ENCODE measurements around the gene PML.
"Not testable (repeated sequence)": the region's sequence is repeated elsewhere in the genome, so short reads cannot be mapped to it uniquely, and the experiment has no call there.

The PML gene

GRCh38 chr15:73959012-73959581, 35.4 kb upstream of the PML start:
- peak; percentile 21 for ATAC-seq
- TF ChIP-seq, protein P1, sequence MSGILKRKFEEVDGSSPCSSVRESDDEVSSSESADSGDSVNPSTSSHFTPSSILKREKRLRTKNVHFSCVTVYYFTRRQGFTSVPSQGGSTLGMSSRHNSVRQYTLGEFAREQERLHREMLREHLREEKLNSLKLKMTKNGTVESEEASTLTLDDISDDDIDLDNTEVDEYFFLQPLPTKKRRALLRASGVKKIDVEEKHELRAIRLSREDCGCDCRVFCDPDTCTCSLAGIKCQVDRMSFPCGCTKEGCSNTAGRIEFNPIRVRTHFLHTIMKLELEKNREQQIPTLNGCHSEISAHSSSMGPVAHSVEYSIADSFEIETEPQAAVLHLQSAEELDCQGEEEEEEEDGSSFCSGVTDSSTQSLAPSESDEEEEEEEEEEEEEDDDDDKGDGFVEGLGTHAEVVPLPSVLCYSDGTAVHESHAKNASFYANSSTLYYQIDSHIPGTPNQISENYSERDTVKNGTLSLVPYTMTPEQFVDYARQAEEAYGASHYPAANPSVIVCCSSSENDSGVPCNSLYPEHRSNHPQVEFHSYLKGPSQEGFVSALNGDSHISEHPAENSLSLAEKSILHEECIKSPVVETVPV (CRISPR knock-in tag; IDR thresholded peaks at IDR 0.05), result no peak
- no peak for TF ChIP-seq TOX (CRISPR knock-in tag; IDR thresholded peaks at IDR 0.05; ENCODE audit: borderline replicate concordance)
- no peak for TF ChIP-seq ZNF8 (CRISPR knock-in tag; IDR thresholded peaks at IDR 0.05)
- no peak for TF ChIP-seq ISL1 (CRISPR knock-in tag; IDR thresholded peaks at IDR 0.05)
- no peak for TF ChIP-seq ZFP30 (CRISPR knock-in tag; IDR thresholded peaks at IDR 0.05)
- TF ChIP-seq PPARA (CRISPR knock-in tag; IDR thresholded peaks at IDR 0.05; ENCODE audit: borderline replicate concordance), result no peak
- no peak for TF ChIP-seq TSHZ2 (CRISPR knock-in tag; IDR thresholded peaks at IDR 0.05)
- no peak for TF ChIP-seq ZNF565 (CRISPR knock-in tag; conservative IDR thresholded peaks at IDR 0.05; ENCODE audit: low read depth)
- TF ChIP-seq ARNTL (CRISPR knock-in tag; IDR thresholded peaks at IDR 0.05; ENCODE audit: borderline replicate concordance, low read depth), result no peak
- TF ChIP-seq OSR1 (CRISPR knock-in tag; IDR thresholded peaks at IDR 0.05), result no peak
- TF ChIP-seq ZNF70 (CRISPR knock-in tag; IDR thresholded peaks at IDR 0.05), result no peak
- TF ChIP-seq BACH2 (CRISPR knock-in tag; IDR thresholded peaks at IDR 0.05; ENCODE audit: borderline replicate concordance), result no peak
- TF ChIP-seq RARB (CRISPR knock-in tag; IDR thresholded peaks at IDR 0.05), result no peak
- TF ChIP-seq, protein P2, sequence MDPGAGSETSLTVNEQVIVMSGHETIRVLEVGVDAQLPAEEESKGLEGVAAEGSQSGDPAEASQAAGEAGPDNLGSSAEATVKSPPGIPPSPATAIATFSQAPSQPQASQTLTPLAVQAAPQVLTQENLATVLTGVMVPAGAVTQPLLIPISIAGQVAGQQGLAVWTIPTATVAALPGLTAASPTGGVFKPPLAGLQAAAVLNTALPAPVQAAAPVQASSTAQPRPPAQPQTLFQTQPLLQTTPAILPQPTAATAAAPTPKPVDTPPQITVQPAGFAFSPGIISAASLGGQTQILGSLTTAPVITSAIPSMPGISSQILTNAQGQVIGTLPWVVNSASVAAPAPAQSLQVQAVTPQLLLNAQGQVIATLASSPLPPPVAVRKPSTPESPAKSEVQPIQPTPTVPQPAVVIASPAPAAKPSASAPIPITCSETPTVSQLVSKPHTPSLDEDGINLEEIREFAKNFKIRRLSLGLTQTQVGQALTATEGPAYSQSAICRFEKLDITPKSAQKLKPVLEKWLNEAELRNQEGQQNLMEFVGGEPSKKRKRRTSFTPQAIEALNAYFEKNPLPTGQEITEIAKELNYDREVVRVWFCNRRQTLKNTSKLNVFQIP (CRISPR knock-in tag; IDR thresholded peaks at IDR 0.05; ENCODE audit: borderline replicate concordance, low read depth), result no peak
- no peak for TF ChIP-seq ZFP3 (CRISPR knock-in tag; IDR thresholded peaks at IDR 0.05)
- no peak for TF ChIP-seq TCF4 (CRISPR knock-in tag; IDR thresholded peaks at IDR 0.05; ENCODE audit: borderline replicate concordance)
- TF ChIP-seq ESRRG (CRISPR knock-in tag; IDR thresholded peaks at IDR 0.05), result no peak

DNA sequence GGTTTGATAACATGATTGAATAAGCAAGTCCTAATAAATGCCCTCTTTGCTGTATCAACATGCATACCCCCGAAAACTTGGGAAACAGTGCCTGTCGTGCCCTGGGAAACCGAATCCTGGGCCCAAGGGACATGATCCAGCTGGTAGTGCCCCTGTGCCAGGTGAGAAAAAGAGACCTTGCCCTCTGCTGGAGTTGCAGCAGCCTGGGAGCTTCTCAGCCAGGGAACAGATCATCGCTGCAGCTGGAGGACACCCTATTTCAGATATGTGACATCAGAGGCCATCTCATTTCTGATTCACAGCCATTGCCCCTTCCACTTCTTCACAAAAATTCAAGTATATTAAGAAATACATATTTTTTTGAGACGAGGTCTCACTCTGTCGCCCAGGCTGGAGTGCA, 34.7 kb upstream of the PML start:
- no peak for ATAC-seq
- no peak for TF ChIP-seq OSR1 (CRISPR knock-in tag; IDR thresholded peaks at IDR 0.05)
- no peak for TF ChIP-seq ZNF8 (CRISPR knock-in tag; IDR thresholded peaks at IDR 0.05)
- TF ChIP-seq ESRRG (CRISPR knock-in tag; IDR thresholded peaks at IDR 0.05), result no peak

- ATAC-seq, result not testable (repeated sequence)
Observed at GRCh38 chr15:73960472-73961070, 33.9 kb upstream of the PML start.

GRCh38 chr15:73962433-73962832, 32.1 kb upstream of the PML start:
- TF ChIP-seq ZFP3 (CRISPR knock-in tag; IDR thresholded peaks at IDR 0.05), result no peak
- no peak for TF ChIP-seq ZNF70 (CRISPR knock-in tag; IDR thresholded peaks at IDR 0.05)
- TF ChIP-seq ZC3H10 (CRISPR knock-in tag; IDR thresholded peaks at IDR 0.05), result no peak
- no peak for ATAC-seq

- peak; percentile 89 for ATAC-seq
- no peak for TF ChIP-seq CSDC2 (CRISPR knock-in tag; IDR thresholded peaks at IDR 0.05)
Observed at GRCh38 chr15:73964736-73965093, 29.8 kb upstream of the PML start.

GRCh38 chr15:73965094-73965757, 29.3 kb upstream of the PML start:
- no peak for ATAC-seq
- no peak for TF ChIP-seq OSR1 (CRISPR knock-in tag; IDR thresholded peaks at IDR 0.05)
- TF ChIP-seq ISL1 (CRISPR knock-in tag; IDR thresholded peaks at IDR 0.05), result no peak
- TF ChIP-seq CREB5 (CRISPR knock-in tag; IDR thresholded peaks at IDR 0.05; ENCODE audit: low read depth), result no peak
- TF ChIP-seq PPARA (CRISPR knock-in tag; IDR thresholded peaks at IDR 0.05; ENCODE audit: borderline replicate concordance), result no peak
- no peak for TF ChIP-seq TOX (CRISPR knock-in tag; IDR thresholded peaks at IDR 0.05; ENCODE audit: borderline replicate concordance)
- TF ChIP-seq, protein P1 (CRISPR knock-in tag; IDR thresholded peaks at IDR 0.05), result no peak
- no peak for TF ChIP-seq RARB (CRISPR knock-in tag; IDR thresholded peaks at IDR 0.05)
- TF ChIP-seq, protein P2 (CRISPR knock-in tag; IDR thresholded peaks at IDR 0.05; ENCODE audit: borderline replicate concordance, low read depth), result no peak
- TF ChIP-seq ZNF8 (CRISPR knock-in tag; IDR thresholded peaks at IDR 0.05), result no peak
- TF ChIP-seq ESRRG (CRISPR knock-in tag; IDR thresholded peaks at IDR 0.05), result no peak
- no peak for TF ChIP-seq ARNTL (CRISPR knock-in tag; IDR thresholded peaks at IDR 0.05; ENCODE audit: borderline replicate concordance, low read depth)
- TF ChIP-seq ZNF565 (CRISPR knock-in tag; conservative IDR thresholded peaks at IDR 0.05; ENCODE audit: low read depth), result no peak
